Fibroblast of lung (primary cell): ENCODE results near the gene HPSE2. TPM values are rescaled to one million over a fixed set of nuclear protein-coding genes. Genes with fewer than 3 reads are reported as not detected.

Experiments
- DNase-seq, 2 donors: peaks; one replicate each; pipeline versions ENCODE4 v3.0.0 to v3.0.0-alpha.2; 2010; ENCODE audit warnings: low read depth in 2 of 2
- H2AFZ ChIP-seq: 2 replicates; pipeline ENCODE4 v1.5.1; 2012; ENCODE audit warnings: low read length, control low read depth, inconsistent platforms
- H3K27ac ChIP-seq: 2 replicates; pipeline ENCODE4 v1.5.1; 2011; ENCODE audit warnings: low read length, control low read depth; ENCODE audit not compliant: insufficient read depth
- H3K27me3 ChIP-seq: 2 replicates; pipeline ENCODE4 v1.5.1; 2011; ENCODE audit warnings: mild to moderate bottlenecking, low read length; ENCODE audit not compliant: control insufficient read depth, insufficient read depth
- H3K36me3 ChIP-seq: 2 replicates; pipeline ENCODE4 v1.5.1; 2011; ENCODE audit warnings: low read length; ENCODE audit not compliant: control insufficient read depth, insufficient read depth
- H3K4me1 ChIP-seq: 2 replicates; pipeline ENCODE4 v1.5.1; 2011; ENCODE audit warnings: low read length; ENCODE audit not compliant: control insufficient read depth, insufficient read depth; ENCODE audit errors: extremely low read depth
- H3K4me2 ChIP-seq: 2 replicates; pipeline ENCODE4 v1.5.1; 2011; ENCODE audit warnings: low read length, control low read depth; ENCODE audit not compliant: insufficient read depth; ENCODE audit errors: extremely low read depth
- H3K4me3 ChIP-seq, 4 experiments: fragments of 200-600 bp in 1 of 4; sonication (generic) in 1 of 4; replicated peaks in 1 of 4; 2 replicates each; pipeline ENCODE4 v1.5.1; 2011 to 2016; ENCODE audit warnings: low read length in 4 of 4, low read depth in 3 of 4, mild to moderate bottlenecking in 3 of 4, control low read depth in 2 of 4, inconsistent platforms in 1 of 4, mixed read lengths in 1 of 4; ENCODE audit not compliant: insufficient read depth in 1 of 4; ENCODE audit errors: control extremely low read depth in 1 of 4
- H3K79me2 ChIP-seq: 2 replicates; pipeline ENCODE4 v1.5.1; 2012; ENCODE audit warnings: mild to moderate bottlenecking, low read length, inconsistent platforms; ENCODE audit not compliant: control insufficient read depth, insufficient read depth
- H3K9ac ChIP-seq: 2 replicates; pipeline ENCODE4 v1.5.1; 2011; ENCODE audit warnings: mild to moderate bottlenecking, low read length, control low read depth; ENCODE audit not compliant: insufficient read depth
- H3K9me3 ChIP-seq: 2 replicates; pipeline ENCODE4 v1.5.1; 2012; ENCODE audit warnings: low read depth, low read length; ENCODE audit not compliant: control insufficient read depth, insufficient read depth
- H4K20me1 ChIP-seq: 2 replicates; pipeline ENCODE4 v1.5.1; 2011; ENCODE audit warnings: low read length; ENCODE audit not compliant: control insufficient read depth, insufficient read depth; ENCODE audit errors: extremely low read depth
- CTCF ChIP-seq, 2 donors: IDR thresholded peaks in 1 of 2; conservative IDR thresholded peaks in 1 of 2; 1 replicate in 1 of 2; 2 replicates in 1 of 2; pipeline ENCODE4 v1.5.1; 2011 to 2012; ENCODE audit warnings: low read length in 2 of 2, control low read depth in 1 of 2, inconsistent platforms in 1 of 2, low read depth in 1 of 2, mild to moderate bottlenecking in 1 of 2
- EZH2 ChIP-seq: IDR thresholded peaks from 2 replicates; pipeline ENCODE4 v1.5.1; 2012; ENCODE audit warnings: low read length, control low read depth, mild to moderate bottlenecking; ENCODE audit errors: missing control alignments
- polyA plus RNA-seq, 2 donors: library from polyadenylated mRNA; depleted of rRNA in 1 of 2; stranded (reverse) in 1 of 2; unstranded in 1 of 2; fragments of >200 nt; gene quantifications; 2 replicates each; pipeline ENCODE4 v1.2.1, GENCODE V29; 2011 to 2012; ENCODE audit warnings: missing spikeins in 1 of 2
- total RNA-seq: library from RNA; depleted of rRNA; stranded (reverse); fragments of >200 nt; gene quantifications from 2 replicates; pipeline ENCODE4 v1.2.1, GENCODE V29; 2014

The HPSE2 gene
- total and polyA plus RNA-seq, 2 donors (not counting 1 experiment from before 2014, with no cell fraction given): 0.02 to 0.17 TPM

DNA sequence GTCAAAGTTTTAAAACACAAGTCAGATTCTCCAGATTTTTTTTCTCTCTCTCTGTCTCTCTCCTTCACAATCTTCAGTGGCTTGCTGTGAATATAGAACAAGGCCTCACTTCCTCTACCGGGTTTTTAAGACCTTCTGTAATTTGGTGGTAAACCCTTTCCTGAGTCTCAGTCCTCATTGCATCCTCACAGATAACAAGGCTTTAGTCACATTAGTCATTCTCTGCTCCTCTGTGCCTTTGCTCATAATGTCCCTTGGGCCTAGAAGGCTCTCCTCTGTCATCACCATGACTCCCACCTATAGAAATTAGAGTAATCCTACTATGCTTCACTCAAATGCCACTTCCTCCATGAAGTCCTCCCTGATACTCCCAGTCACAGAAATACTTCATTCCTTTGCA lies 616.2 kb downstream of the HPSE2 start:
- Histone ChIP-seq H3K79me2 (no peaks in the 10 kb centered on the region), H2AFZ (no peak overlapping the region), H3K4me2 (no peak overlapping the region), H4K20me1 (no peaks in the 10 kb centered on the region), H3K4me3 (no peak overlapping the region), H3K4me1 (no peaks in the 10 kb centered on the region), H3K27ac (no peak overlapping the region), H3K9ac (no peak overlapping the region), H3K36me3 (no peaks in the 10 kb centered on the region), H3K27me3 (no peaks in the 10 kb centered on the region), H3K9me3 (no peaks in the 10 kb centered on the region)
- no peak for DNase-seq
- no peak for TF ChIP-seq CTCF (conservative IDR thresholded peaks at IDR 0.05 in 1 of 2, IDR thresholded peaks at IDR 0.05 in 1 of 2; ENCODE audit: low read depth in 1 of 2, low read length in 2 of 2)
- no peak for TF ChIP-seq EZH2

DNA sequence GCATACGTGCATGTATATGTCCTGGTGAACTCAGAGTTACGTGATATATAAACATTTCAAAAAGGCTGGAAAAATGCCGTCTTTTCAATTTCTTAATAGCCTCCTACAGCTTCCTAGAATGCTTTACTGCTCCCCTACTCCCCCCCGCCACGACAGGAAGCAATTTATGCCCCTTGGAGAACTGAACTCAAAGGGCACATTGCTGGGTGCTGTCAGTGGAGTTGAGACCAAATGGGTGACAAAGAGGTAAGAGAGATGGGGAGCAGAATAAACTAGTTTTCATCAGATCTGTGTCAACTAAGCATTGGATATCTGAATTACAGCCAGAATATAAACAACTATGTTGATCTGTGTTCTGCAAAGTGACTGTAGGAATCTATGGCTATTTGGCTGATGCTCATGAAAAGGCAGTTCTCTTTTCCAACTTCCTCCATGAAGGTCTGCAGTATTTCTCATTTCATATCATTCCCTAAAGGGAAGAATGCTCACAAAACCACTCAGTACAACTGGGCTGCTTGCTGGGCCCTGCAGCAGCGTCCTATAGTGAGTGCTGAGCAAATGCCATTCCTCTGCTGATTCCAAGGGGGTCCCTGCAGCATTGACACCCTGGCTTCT lies 617.6 kb downstream of the HPSE2 start:
- Histone ChIP-seq H4K20me1 (no peaks in the 10 kb centered on the region), H3K27ac (no peak overlapping the region), H3K9ac (no peak overlapping the region), H3K79me2 (no peaks in the 10 kb centered on the region), H3K36me3 (no peaks in the 10 kb centered on the region), H3K27me3 (no peaks in the 10 kb centered on the region), H3K4me1 (no peaks in the 10 kb centered on the region), H2AFZ (no peak overlapping the region), H3K9me3 (no peaks in the 10 kb centered on the region), H3K4me3 (no peak overlapping the region), H3K4me2 (no peak overlapping the region)
- DNase-seq: no peak
- TF ChIP-seq CTCF (conservative IDR thresholded peaks at IDR 0.05 in 1 of 2, IDR thresholded peaks at IDR 0.05 in 1 of 2; ENCODE audit: low read depth in 1 of 2, low read length in 2 of 2): no peak
- TF ChIP-seq EZH2: no peak

- Histone ChIP-seq H3K9me3 (no peaks in the 10 kb centered on the region), H3K27me3 (no peaks in the 10 kb centered on the region), H3K27ac (no peak overlapping the region), H3K9ac (no peak overlapping the region), H2AFZ (no peak overlapping the region), H4K20me1 (no peaks in the 10 kb centered on the region), H3K4me2 (no peak overlapping the region), H3K4me1 (no peaks in the 10 kb centered on the region), H3K4me3 (no peak overlapping the region), H3K36me3 (no peaks in the 10 kb centered on the region), H3K79me2 (no peaks in the 10 kb centered on the region)
- DNase-seq: no peak
- TF ChIP-seq EZH2 (no peak), CTCF (conservative IDR thresholded peaks at IDR 0.05 in 1 of 2, IDR thresholded peaks at IDR 0.05 in 1 of 2; ENCODE audit: low read depth in 1 of 2, low read length in 2 of 2) (no peak)
These were observed 622.2 kb downstream of the HPSE2 start for GRCh38 chr10:98613446-98613845.
